Type B pancreatic cell (in vitro differentiated cells): ENCODE measurements around the gene METTL24. TPM values are rescaled to one million over a fixed set of nuclear protein-coding genes. Genes with fewer than 3 reads are reported as not detected.
A peak's percentile ranks its signal among the peaks of the same experiment; 100 is the strongest.

Source experiments
- DNase-seq: peaks from one replicate; pipeline ENCODE4 v3.0.0; 2021; ENCODE audit warnings: mixed read lengths; ENCODE audit not compliant: unreplicated experiment; ENCODE audit errors: extremely low spot score
- H3K27ac Mint-ChIP-seq: 2 replicates; pipeline ENCODE4 v1.8.0; 2021; ENCODE audit warnings: mild to moderate bottlenecking, mixed read lengths
- H3K27me3 Mint-ChIP-seq: 2 replicates; pipeline ENCODE4 v1.8.0; 2021; ENCODE audit warnings: mixed read lengths
- H3K36me3 Mint-ChIP-seq: 2 replicates; pipeline ENCODE4 v1.8.0; 2021; ENCODE audit warnings: mixed read lengths
- H3K4me1 Mint-ChIP-seq: one replicate; pipeline ENCODE4 v1.8.0; 2021; ENCODE audit warnings: mixed read lengths; ENCODE audit not compliant: unreplicated experiment
- H3K4me3 Mint-ChIP-seq: 2 replicates; pipeline ENCODE4 v1.8.0; 2021; ENCODE audit warnings: mild to moderate bottlenecking, mixed read lengths
- H3K9me3 Mint-ChIP-seq: 2 replicates; pipeline ENCODE4 v1.8.0; 2021; ENCODE audit warnings: mixed read lengths
- CTCF ChIP-seq: fragments of 200-600 bp; sonication (generic); conservative IDR thresholded peaks from 2 replicates; pipeline ENCODE4 v1.5.0; 2021; ENCODE audit warnings: antibody characterized with exemption, mild to moderate bottlenecking
- long read RNA-seq: library from polyadenylated mRNA; unstranded; transcript quantifications from one replicate; pipeline ENCODE4 v2.0.0, GENCODE V29; 2020
- total RNA-seq: library from RNA; stranded (reverse); gene quantifications from 2 replicates; pipeline ENCODE4 v1.2.1, GENCODE V29; 2021; ENCODE audit warnings: low replicate concordance

Gene METTL24, protein sequence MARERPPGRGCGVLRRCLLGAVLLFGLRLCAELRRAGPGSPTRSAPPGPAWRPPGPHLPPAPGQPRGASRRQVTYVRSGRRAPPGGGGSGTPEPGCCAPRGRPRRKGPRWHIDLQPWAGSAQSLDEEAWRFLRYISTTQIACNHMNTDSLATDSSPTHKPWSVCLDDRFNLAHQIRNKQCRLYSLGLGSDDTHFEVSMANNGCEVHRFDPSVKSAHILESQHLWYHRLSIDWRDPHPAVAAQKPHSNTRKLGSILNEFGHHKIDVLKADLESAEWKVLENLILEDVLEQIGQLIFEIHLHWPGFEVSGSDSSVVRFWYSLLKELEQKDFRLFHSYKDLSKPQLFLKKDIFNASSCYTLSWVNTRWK
- 2.0 and 10.0 TPM in 2 replicates for total RNA-seq
- long read RNA-seq, partial matches to known transcripts: 0 of 2 reads
- long read RNA-seq, other reads (novel, unspliced or antisense): 1 of 2 reads

- H3K27me3 Mint-ChIP-seq: peaks cover 29% of the 10 kb centered on the region
- H3K27ac Mint-ChIP-seq: peak within 1 kb of the TSS; percentile 88
- H3K36me3 Mint-ChIP-seq: no peaks in the 10 kb centered on the region
- TF ChIP-seq CTCF: no peak
- no peak for DNase-seq
- peaks cover 9% of the 10 kb centered on the region for H3K9me3 Mint-ChIP-seq
- peak within 1 kb of the TSS; percentile 94 for H3K4me3 Mint-ChIP-seq
- H3K4me1 Mint-ChIP-seq: peaks cover 71% of the 10 kb centered on the region
Measured at GRCh38 chr6:110357664-110358552, at the start of gene METTL24. TSS of gene METTL24 (minus strand) at chr6:110358349. CDS start at chr6:110358272, 77 bp downstream.

- H3K9me3 Mint-ChIP-seq: no peaks in the 10 kb centered on the region
- H3K27me3 Mint-ChIP-seq: no peaks in the 10 kb centered on the region
- DNase-seq: no peak
- TF ChIP-seq CTCF: no peak
- no peak overlapping the region for H3K27ac Mint-ChIP-seq
- no peaks in the 10 kb centered on the region for H3K36me3 Mint-ChIP-seq
- H3K4me1 Mint-ChIP-seq: no peaks in the 10 kb centered on the region
- no peak overlapping the region for H3K4me3 Mint-ChIP-seq
Measured at GRCh38 chr6:110404607-110405006, 46.5 kb upstream of the METTL24 start.

GRCh38 chr6:110401585-110402176 lies 43.5 kb upstream of the METTL24 start:
- TF ChIP-seq CTCF: no peak
- H3K27ac Mint-ChIP-seq: no peak overlapping the region
- H3K27me3 Mint-ChIP-seq: no peaks in the 10 kb centered on the region
- H3K9me3 Mint-ChIP-seq: no peaks in the 10 kb centered on the region
- H3K4me1 Mint-ChIP-seq: peaks cover 9% of the 10 kb centered on the region
- DNase-seq: no peak
- no peak overlapping the region for H3K4me3 Mint-ChIP-seq
- no peaks in the 10 kb centered on the region for H3K36me3 Mint-ChIP-seq

DNA sequence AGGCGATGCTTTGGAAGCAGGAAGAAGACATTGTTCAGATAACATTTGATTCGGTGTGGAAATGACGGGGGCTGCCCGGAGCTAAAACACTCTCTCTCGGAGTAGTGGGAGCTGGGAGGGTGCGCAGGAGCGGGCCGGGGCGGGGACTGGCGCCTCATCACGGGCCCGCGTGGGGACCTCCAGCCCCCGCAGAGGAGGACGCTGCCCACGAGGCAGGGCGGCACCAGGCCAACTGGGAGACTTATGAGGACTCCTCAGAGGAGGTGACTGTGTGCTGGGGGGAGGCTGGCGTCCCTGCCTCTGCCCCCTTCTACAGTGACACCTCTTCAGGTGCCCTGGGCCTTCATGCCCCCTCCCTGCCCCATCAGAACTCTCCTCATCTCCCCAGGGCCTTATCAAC lies 42.1 kb upstream of the METTL24 start:
- H3K9me3 Mint-ChIP-seq: no peaks in the 10 kb centered on the region
- peaks cover 9% of the 10 kb centered on the region for H3K4me1 Mint-ChIP-seq
- no peak overlapping the region for H3K27ac Mint-ChIP-seq
- no peak for DNase-seq
- TF ChIP-seq CTCF: no peak
- H3K27me3 Mint-ChIP-seq: no peaks in the 10 kb centered on the region
- no peaks in the 10 kb centered on the region for H3K36me3 Mint-ChIP-seq
- H3K4me3 Mint-ChIP-seq: no peak overlapping the region

DNA sequence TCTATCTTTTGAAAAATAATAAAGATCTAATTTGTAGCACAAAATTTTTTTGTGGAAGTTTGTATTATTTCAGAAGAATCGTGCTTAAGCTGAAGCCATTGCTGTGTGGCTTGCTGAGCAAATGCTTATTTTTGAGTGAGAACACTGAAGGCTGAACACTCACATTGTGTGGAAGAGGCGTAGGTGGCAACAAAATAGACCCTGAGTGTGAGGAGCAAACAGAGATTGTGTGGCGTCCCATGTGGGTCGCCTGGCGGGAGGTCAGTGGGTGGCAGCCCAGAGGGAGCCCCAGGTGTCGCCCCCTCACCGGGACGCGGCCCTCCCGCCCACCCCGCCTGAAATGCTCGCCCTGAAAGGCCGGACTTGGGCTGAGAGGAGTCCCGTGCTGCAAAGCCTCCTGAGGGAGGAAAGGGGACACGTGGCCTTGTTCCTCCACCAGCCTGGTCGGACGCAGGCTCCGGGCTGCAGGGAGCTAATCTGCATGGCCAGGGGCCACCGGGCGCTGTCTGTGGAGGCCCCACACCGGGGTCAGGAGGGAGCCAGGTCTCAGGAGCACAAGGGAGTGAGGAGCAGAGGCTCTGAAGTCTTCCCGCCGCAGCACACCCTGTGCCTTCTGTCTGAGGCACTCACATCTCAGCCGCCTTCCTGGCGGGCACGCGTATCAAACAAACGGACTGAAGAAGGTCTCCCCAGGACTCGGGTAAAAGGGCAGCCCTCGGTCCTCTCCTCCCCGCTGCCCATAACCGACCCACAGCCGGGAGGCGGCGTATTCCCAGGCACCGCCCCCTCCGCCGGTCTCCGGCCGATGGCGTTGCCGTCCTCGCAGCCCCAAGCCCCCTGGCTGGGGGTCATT lies 41.3 kb upstream of the METTL24 start:
- TF ChIP-seq CTCF: no peak
- no peaks in the 10 kb centered on the region for H3K9me3 Mint-ChIP-seq

More for the DNA sequence above, 41.3 kb upstream of the METTL24 start:
- H3K27me3 Mint-ChIP-seq: no peaks in the 10 kb centered on the region
- H3K4me1 Mint-ChIP-seq: peaks cover 9% of the 10 kb centered on the region
- DNase-seq: no peak
- no peak overlapping the region for H3K4me3 Mint-ChIP-seq
- H3K27ac Mint-ChIP-seq: peak overlapping the region; percentile 61
- H3K36me3 Mint-ChIP-seq: no peaks in the 10 kb centered on the region
